H9 (cell line): ENCODE measurements around the gene YBEY. TPM values are rescaled to one million over a fixed set of nuclear protein-coding genes. Genes with fewer than 3 reads are reported as not detected.
A peak's percentile ranks its signal among the peaks of the same experiment; 100 is the strongest.

ENCODE experiments used
- DNase-seq: peaks from one replicate; pipeline ENCODE4 v3.0.0-alpha.2; 2017
- H2AFZ ChIP-seq: one replicate; pipeline ENCODE4 v1.6.1; 2013; ENCODE audit warnings: mild to moderate bottlenecking, low read length, control low read depth, moderate library complexity
- H2AK5ac ChIP-seq: 2 replicates; pipeline ENCODE4 v1.6.1; 2013; ENCODE audit warnings: low read length, control low read depth, mixed read lengths; ENCODE audit not compliant: insufficient read length
- H2BK120ac ChIP-seq: one replicate; pipeline ENCODE4 v1.6.1; 2013; ENCODE audit warnings: low read depth, mild to moderate bottlenecking, low read length, control low read depth, inconsistent platforms; ENCODE audit not compliant: poor library complexity, severe bottlenecking
- H2BK12ac ChIP-seq: 2 replicates; pipeline ENCODE4 v1.6.1; 2013; ENCODE audit warnings: low read length, control low read depth, mixed read lengths, low read depth; ENCODE audit not compliant: insufficient read length
- H2BK15ac ChIP-seq: 2 replicates; pipeline ENCODE4 v1.6.1; 2013; ENCODE audit warnings: low read depth, low read length, control low read depth
- H2BK20ac ChIP-seq: one replicate; pipeline ENCODE4 v1.6.1; 2013; ENCODE audit warnings: low read depth, mild to moderate bottlenecking, low read length, control low read depth, inconsistent platforms; ENCODE audit not compliant: poor library complexity, severe bottlenecking
- H2BK5ac ChIP-seq: 2 replicates; pipeline ENCODE4 v1.6.1; 2013; ENCODE audit warnings: low read length, control low read depth, mixed read lengths; ENCODE audit not compliant: insufficient read length
- H3K14ac ChIP-seq: 2 replicates; pipeline ENCODE4 v1.6.1; 2013; ENCODE audit warnings: low read length, control low read depth; ENCODE audit not compliant: insufficient read depth
- H3K18ac ChIP-seq: 2 replicates; pipeline ENCODE4 v1.6.1; 2013; ENCODE audit warnings: low read depth, mild to moderate bottlenecking, mixed read lengths, low read length, control low read depth; ENCODE audit not compliant: insufficient read length
- H3K23ac ChIP-seq: 2 replicates; pipeline ENCODE4 v1.6.1; 2013; ENCODE audit warnings: low read length, control low read depth, mixed read lengths, low read depth; ENCODE audit not compliant: insufficient read length
- H3K23me2 ChIP-seq: 2 replicates; pipeline ENCODE4 v1.6.1; 2013; ENCODE audit warnings: low read depth, mild to moderate bottlenecking, mixed read lengths, low read length, control low read depth; ENCODE audit not compliant: insufficient read length, poor library complexity, severe bottlenecking
- H3K27ac ChIP-seq: 2 replicates; pipeline ENCODE4 v1.5.1; 2013; ENCODE audit warnings: low read length, control low read depth, mixed read lengths, low read depth; ENCODE audit not compliant: insufficient read length
- H3K27me3 ChIP-seq: 2 replicates; pipeline ENCODE4 v1.6.1; 2013; ENCODE audit warnings: low read length, control low read depth, inconsistent platforms; ENCODE audit not compliant: insufficient read depth
- H3K4ac ChIP-seq: 2 replicates; pipeline ENCODE4 v1.6.1; 2013; ENCODE audit warnings: low read depth, mild to moderate bottlenecking, control low read depth, inconsistent platforms, low read length, moderate library complexity
- H3K4me1 ChIP-seq: 2 replicates; pipeline ENCODE4 v1.6.1; 2013; ENCODE audit warnings: low read length, control low read depth, inconsistent platforms; ENCODE audit not compliant: insufficient read depth
- H3K4me2 ChIP-seq: 2 replicates; pipeline ENCODE4 v1.6.1; 2013; ENCODE audit warnings: low read length, control low read depth, mixed read lengths; ENCODE audit not compliant: insufficient read length, insufficient read depth
- H3K56ac ChIP-seq: 2 replicates; pipeline ENCODE4 v1.6.1; 2013; ENCODE audit warnings: low read depth, mild to moderate bottlenecking, mixed read lengths, low read length, control low read depth; ENCODE audit not compliant: insufficient read length
- H3K79me1 ChIP-seq: 2 replicates; pipeline ENCODE4 v1.6.1; 2013; ENCODE audit warnings: low read depth, mild to moderate bottlenecking, moderate library complexity, low read length, control low read depth, inconsistent platforms; ENCODE audit not compliant: insufficient read depth, poor library complexity, severe bottlenecking
- H3K79me2 ChIP-seq: 2 replicates; pipeline ENCODE4 v1.6.1; 2013; ENCODE audit warnings: low read length, control low read depth, inconsistent platforms; ENCODE audit not compliant: insufficient read depth
- H3K9ac ChIP-seq: 2 replicates; pipeline ENCODE4 v1.6.1; 2013; ENCODE audit warnings: low read length, control low read depth, mixed read lengths; ENCODE audit not compliant: insufficient read length; ENCODE audit errors: extremely low read depth
- H3K9me3 ChIP-seq: one replicate; pipeline ENCODE4 v1.6.1; 2013; ENCODE audit warnings: low read depth, low read length, inconsistent platforms; ENCODE audit not compliant: control insufficient read depth
- H3T11ph ChIP-seq: one replicate; pipeline ENCODE4 v1.6.1; 2013; ENCODE audit warnings: mild to moderate bottlenecking, low read length, control low read depth, inconsistent platforms
- H4K20me1 ChIP-seq: one replicate; pipeline ENCODE4 v1.6.1; 2013; ENCODE audit not compliant: control insufficient read depth, insufficient read length, insufficient read depth
- H4K5ac ChIP-seq: 2 replicates; pipeline ENCODE4 v1.6.1; 2013; ENCODE audit warnings: low read depth, mild to moderate bottlenecking, mixed read lengths, low read length, control low read depth; ENCODE audit not compliant: insufficient read length
- H4K8ac ChIP-seq: replicated peaks from 2 replicates; pipeline ENCODE4 v1.6.1; 2013; ENCODE audit warnings: low read length, control low read depth, mixed read lengths, low read depth; ENCODE audit not compliant: insufficient read length
- H4K91ac ChIP-seq: 2 replicates; pipeline ENCODE4 v1.6.1; 2013; ENCODE audit warnings: low read depth, mild to moderate bottlenecking, moderate library complexity, mixed read lengths, low read length, control low read depth; ENCODE audit not compliant: insufficient read length
- H3K27ac Mint-ChIP-seq, 3 experiments: 2 replicates in 2 of 3; 3 replicates in 1 of 3; pipeline ENCODE4 v1.8.0; 2020 to 2021; ENCODE audit warnings: mixed read lengths in 3 of 3, mild to moderate bottlenecking in 1 of 3, moderate library complexity in 1 of 3
- H3K27me3 Mint-ChIP-seq: 2 replicates; pipeline ENCODE4 v1.8.0; 2021; ENCODE audit warnings: low read depth, mild to moderate bottlenecking, moderate library complexity, mixed read lengths
- H3K36me3 Mint-ChIP-seq, 3 experiments: 2 replicates in 2 of 3; 3 replicates in 1 of 3; pipeline ENCODE4 v1.8.0; 2020 to 2021; ENCODE audit warnings: low read depth in 3 of 3, mixed read lengths in 3 of 3; ENCODE audit not compliant: insufficient read depth in 1 of 3
- H3K4me1 Mint-ChIP-seq, 2 experiments: 2 replicates each; pipeline ENCODE4 v1.8.0; 2020; ENCODE audit warnings: mixed read lengths in 2 of 2
- H3K4me3 Mint-ChIP-seq, 2 experiments: 2 replicates in 1 of 2; 3 replicates in 1 of 2; pipeline ENCODE4 v1.8.0; 2020 to 2021; ENCODE audit warnings: mild to moderate bottlenecking in 2 of 2, mixed read lengths in 2 of 2, moderate library complexity in 1 of 2
- H3K9me3 Mint-ChIP-seq, 2 experiments: 2 replicates in 1 of 2; 3 replicates in 1 of 2; pipeline ENCODE4 v1.8.0; 2020; ENCODE audit warnings: mild to moderate bottlenecking in 2 of 2, mixed read lengths in 2 of 2, moderate library complexity in 1 of 2
- CTCF ChIP-seq: fragments of 200-600 bp; sonication (generic); conservative IDR thresholded peaks from 3 replicates; pipeline ENCODE4 v1.8.0; 2021; ENCODE audit warnings: antibody characterized with exemption, mild to moderate bottlenecking
- WGBS: extraction: QIAGEN DNeasy Blood & Tissue Kit; methylation state at CpG from one replicate; pipeline ENCODE4 v1.1.7; 2013; ENCODE audit warnings: missing lambda C conversion rate, low lambda C conversion rate, mixed read lengths; ENCODE audit not compliant: insufficient read length; ENCODE audit errors: extremely low coverage; 5-methylcytosine and 5-hydroxymethylcytosine counted together
- total RNA-seq: library from RNA; stranded (reverse); gene quantifications from 2 replicates; pipeline ENCODE4 v1.2.1, GENCODE V29; 2021

YBEY gene
- total RNA-seq, 1 experiment from 2014 or later, result 26.2 TPM

GRCh38 chr21:46284733-46285132 lies 1.4 kb upstream of the YBEY start:
- Histone ChIP-seq H3T11ph (no peak overlapping the region), H3K27me3 (no peaks in the 10 kb centered on the region), H2AK5ac (no peak overlapping the region), H3K4me1 (peaks cover 4% of the 10 kb centered on the region; the same call in 1 of the 2 replicates), H2BK120ac (no peak overlapping the region), H2BK5ac (no peak overlapping the region), H3K14ac (no peak overlapping the region), H3K79me2 (peaks cover 21% of the 10 kb centered on the region; the same call in 1 of the 2 replicates), H4K5ac (no peak overlapping the region), H2BK15ac (no peak overlapping the region), H4K20me1 (no peaks in the 10 kb centered on the region), H2AFZ (no peak overlapping the region), H3K4ac (no peak overlapping the region), H3K18ac (no peak overlapping the region), H3K79me1 (peaks cover 15% of the 10 kb centered on the region), H3K27ac (no peak overlapping the region), H4K91ac (no peak overlapping the region), H3K4me2 (peak overlapping the region; percentile 64), H3K56ac (no peak overlapping the region), H3K23me2 (peaks cover 5% of the 10 kb centered on the region), H3K9me3 (no peaks in the 10 kb centered on the region), H4K8ac (no peak overlapping the region), H3K23ac (no peak overlapping the region), H2BK12ac (no peak overlapping the region), H3K9ac (no peak overlapping the region), H2BK20ac (no peak overlapping the region)
- no peak for TF ChIP-seq CTCF
- no peak for DNase-seq
- Mint-ChIP-seq H3K27me3 (no peaks in the 10 kb centered on the region), H3K9me3 (no peaks in the 10 kb centered on the region; a peak in 1 of 5 replicates), H3K4me3 (peak overlapping the region; percentile 86 to 92), H3K27ac (peak overlapping the region in 1 of 3 experiments; percentile 77; a peak in 1 of 7 replicates), H3K4me1 (peaks cover 39 to 47% of the 10 kb centered on the region in 2 experiments), H3K36me3 (peaks cover 28 to 51% (median 46%) of the 10 kb centered on the region in 3 experiments)
- WGBS, result no CpG with 5 or more reads among the region's 1 CpG
